Neuron (in vitro differentiated cells): Measurements from ENCODE around the gene ERCC6L.
"Not testable (repeated sequence)": the region's sequence is repeated elsewhere in the genome, so short reads cannot be mapped to it uniquely, and the experiment has no call there.

ENCODE experiments used
- H2AFZ ChIP-seq: one replicate; pipeline ENCODE4 v1.6.1; 2013; ENCODE audit warnings: low read depth, mild to moderate bottlenecking, inconsistent platforms, low read length, moderate library complexity
- H3K27me3 ChIP-seq: one replicate; pipeline ENCODE4 v1.6.1; 2013; ENCODE audit warnings: low read length; ENCODE audit not compliant: insufficient read depth
- H3K36me3 ChIP-seq: one replicate; pipeline ENCODE4 v1.6.1; 2013; ENCODE audit warnings: low read length; ENCODE audit not compliant: insufficient read depth
- H3K4me1 ChIP-seq: one replicate; pipeline ENCODE4 v1.6.1; 2013; ENCODE audit warnings: low read length; ENCODE audit not compliant: insufficient read depth
- H3K4me3 ChIP-seq: 2 replicates; pipeline ENCODE4 v1.5.1; 2013; ENCODE audit warnings: mild to moderate bottlenecking, low read length, moderate library complexity
- H3K9me3 ChIP-seq: one replicate; pipeline ENCODE4 v1.6.1; 2013; ENCODE audit warnings: low read length

ERCC6L gene

DNA sequence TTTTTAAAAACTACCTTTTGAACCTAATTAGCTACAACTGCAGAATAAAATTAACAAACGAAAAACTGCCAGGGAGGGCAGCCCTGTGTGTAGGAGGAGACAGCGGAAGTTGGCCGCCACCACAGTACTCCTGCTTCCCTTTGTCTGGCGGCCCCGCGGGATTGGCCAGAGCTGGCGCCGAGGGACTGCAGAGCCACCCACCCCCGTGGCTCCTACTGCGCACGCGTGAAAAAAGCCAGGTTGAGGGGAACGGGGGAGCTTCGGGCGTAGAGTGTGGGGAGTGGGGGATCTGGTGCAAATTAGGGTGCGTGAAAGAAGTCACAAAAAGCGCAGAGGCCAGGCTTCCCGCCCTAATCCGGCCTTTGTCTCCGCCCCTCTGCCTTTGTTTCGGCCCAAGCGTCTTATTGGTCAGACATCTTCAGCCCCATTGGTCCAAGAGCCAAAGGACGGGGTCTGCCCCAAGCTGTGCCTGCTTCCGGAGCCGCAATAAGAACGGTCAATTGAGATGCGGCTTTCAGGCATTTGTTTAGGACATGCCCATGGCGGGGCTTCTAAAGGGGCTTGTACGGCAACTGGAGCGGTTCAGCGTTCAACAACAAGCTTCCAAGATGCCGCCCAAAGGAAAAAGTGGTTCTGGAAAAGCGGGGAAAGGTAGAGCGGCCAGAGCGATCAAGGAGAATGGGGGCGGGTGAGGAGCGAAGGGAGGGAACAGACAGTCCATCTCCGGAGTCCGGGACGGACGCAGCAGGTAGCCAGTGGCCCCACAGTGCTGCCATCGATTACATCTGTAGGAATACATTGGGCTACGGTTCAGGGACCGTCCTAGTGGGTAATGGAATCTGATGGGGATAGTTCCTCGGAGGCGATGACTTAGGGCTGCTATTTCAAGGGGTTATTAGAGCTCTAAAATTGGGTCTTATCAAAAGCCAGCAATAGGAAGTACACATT lies 57.4 kb downstream of the ERCC6L start, which contains the start of gene PIN4:
Gene PIN4 (plus strand): TSS at position 580 of the 948 bp plus-strand sequence. CDS start 29 bp downstream, at position 609.
- H2AFZ ChIP-seq = no peak within 1 kb of the TSS
- H3K36me3 ChIP-seq = peaks cover 5% of the 10 kb centered on the region
- peaks cover 15% of the 10 kb centered on the region for H3K4me1 ChIP-seq
- no peaks in the 10 kb centered on the region for H3K9me3 ChIP-seq
- H3K4me3 ChIP-seq = peak within 1 kb of the TSS; percentile 77
- H3K27me3 ChIP-seq = no peaks in the 10 kb centered on the region

DNA sequence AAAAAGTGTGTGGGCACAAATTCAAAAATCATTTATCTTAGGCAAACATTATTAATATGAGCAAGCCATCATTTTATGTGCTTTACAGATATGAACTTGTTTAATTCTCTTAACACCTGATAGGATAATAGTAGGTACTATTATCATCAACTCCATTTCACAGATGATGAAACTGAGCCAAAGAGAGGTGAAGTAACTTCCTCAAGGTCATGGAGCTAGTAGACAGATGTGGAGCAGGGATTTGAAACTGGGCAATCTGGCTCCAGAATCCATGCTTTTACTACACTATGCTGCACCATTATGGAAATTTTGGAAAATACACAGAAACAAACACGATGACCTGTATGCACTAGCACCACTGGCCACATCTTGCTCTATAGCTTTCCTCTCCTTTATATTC lies 58.3 kb downstream of the ERCC6L start:
- Histone ChIP-seq H3K36me3 (no peaks in the 10 kb centered on the region), H2AFZ (no peak overlapping the region), H3K4me3 (peak overlapping the region; percentile 77), H3K4me1 (peaks cover 15% of the 10 kb centered on the region), H3K9me3 (no peaks in the 10 kb centered on the region), H3K27me3 (no peaks in the 10 kb centered on the region)

DNA sequence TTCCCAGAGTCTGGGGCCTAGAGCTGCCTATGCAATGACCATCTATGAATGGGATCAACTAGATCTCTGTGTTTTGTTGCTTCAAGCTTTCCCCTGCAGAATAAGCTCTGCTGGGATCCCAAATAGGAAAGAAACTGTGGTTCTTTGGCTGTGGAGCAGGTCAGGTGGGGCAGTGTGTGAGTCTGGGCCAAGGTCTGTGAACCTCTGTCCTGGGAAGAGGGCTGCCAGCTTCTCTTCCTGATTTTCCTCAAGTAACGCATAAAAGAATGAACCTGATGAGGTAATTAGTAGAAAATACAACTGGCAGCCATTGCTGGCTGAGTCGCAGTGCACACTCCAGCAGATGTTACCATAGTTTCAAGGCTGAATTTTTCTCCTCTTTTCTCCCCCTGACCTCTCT lies 61.8 kb downstream of the ERCC6L start:
- Histone ChIP-seq H3K9me3 (no peaks in the 10 kb centered on the region), H3K4me1 (peaks cover 10% of the 10 kb centered on the region), H2AFZ (no peak overlapping the region), H3K27me3 (no peaks in the 10 kb centered on the region), H3K36me3 (no peaks in the 10 kb centered on the region), H3K4me3 (no peak overlapping the region)

DNA sequence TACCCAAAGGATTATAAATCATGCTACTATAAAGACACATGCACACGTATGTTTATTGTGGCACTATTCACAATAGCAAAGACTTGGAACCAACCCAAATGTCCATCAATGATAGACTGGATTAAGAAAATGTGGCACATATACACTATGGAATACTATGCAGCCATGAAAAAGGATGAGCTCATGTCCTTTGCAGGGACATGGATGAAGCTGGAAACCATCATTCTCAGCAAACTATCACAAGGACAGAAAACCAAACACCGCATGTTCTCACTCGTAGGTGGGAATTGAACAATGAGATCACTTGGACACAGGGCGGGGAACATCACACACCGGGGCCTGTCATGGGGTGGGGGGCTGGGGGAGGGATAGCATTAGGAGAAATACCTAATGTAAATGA lies 62.5 kb downstream of the ERCC6L start:
- not testable (repeated sequence) for H3K4me3 ChIP-seq, H3K27me3 ChIP-seq

DNA sequence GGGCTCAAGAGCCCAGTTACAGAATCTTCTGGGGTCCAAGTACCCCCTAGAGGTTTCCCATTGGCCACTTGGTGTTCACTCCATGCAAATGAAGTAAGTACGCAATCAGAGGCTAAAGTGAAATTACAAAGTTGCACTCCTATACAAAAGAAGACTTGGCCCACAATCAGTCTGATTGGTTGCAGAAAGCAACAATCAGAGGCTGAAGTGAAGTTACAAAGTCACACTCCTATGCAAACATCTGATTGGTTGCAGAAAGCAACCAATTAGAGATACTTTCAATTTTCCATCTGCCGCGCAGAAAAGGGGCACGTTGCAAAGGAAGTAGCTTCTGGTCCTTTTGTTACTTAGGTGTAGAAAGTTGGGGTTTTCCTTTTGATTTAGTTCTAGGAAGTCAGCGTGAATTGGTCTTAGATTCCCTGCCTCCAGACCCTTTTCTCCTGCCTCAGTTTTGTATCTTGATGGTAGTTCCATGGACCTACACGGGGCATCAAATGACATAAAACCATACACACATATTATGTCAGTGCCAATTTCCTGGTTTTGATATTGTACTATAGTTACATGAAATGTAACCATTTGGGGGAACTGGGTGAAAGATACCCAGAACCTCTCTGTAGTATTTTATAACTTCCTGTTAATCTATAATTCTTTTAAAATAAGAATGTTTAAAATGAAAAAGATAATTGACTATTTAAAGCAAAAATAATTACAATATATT lies 69.7 kb downstream of the ERCC6L start:
- H3K9me3 ChIP-seq = no peaks in the 10 kb centered on the region

More for the DNA sequence above, 62.5 kb downstream of the ERCC6L start:
- H3K4me1 ChIP-seq = peaks cover 10% of the 10 kb centered on the region
- H3K36me3 ChIP-seq, H3K9me3 ChIP-seq, H2AFZ ChIP-seq: not testable (repeated sequence)

DNA sequence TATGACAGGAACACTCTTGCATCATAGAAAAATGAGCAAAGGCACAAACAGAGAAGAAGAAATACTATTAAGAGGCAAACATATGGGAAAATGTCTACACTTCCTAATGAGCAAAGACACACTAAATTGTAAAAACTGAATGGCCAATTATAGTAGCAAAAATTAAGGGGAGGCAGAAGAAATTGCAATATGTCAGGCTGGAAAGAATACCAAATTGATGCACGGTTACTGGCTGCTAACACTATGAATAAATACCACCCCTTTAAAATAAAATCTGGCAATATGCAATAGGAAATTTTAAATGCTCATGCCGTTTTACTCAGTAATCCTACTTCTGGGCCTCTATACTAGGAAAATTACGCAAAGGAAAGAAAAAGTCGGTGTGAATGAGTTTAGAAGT lies 73.3 kb downstream of the ERCC6L start:
- Histone ChIP-seq H3K9me3 (no peaks in the 10 kb centered on the region), H2AFZ (no peak overlapping the region), H3K4me1 (no peaks in the 10 kb centered on the region)

More for the DNA sequence above, 69.7 kb downstream of the ERCC6L start:
- Histone ChIP-seq H3K4me1 (no peaks in the 10 kb centered on the region), H3K4me3 (no peak overlapping the region), H3K36me3 (no peaks in the 10 kb centered on the region), H2AFZ (no peak overlapping the region), H3K27me3 (no peaks in the 10 kb centered on the region)

DNA sequence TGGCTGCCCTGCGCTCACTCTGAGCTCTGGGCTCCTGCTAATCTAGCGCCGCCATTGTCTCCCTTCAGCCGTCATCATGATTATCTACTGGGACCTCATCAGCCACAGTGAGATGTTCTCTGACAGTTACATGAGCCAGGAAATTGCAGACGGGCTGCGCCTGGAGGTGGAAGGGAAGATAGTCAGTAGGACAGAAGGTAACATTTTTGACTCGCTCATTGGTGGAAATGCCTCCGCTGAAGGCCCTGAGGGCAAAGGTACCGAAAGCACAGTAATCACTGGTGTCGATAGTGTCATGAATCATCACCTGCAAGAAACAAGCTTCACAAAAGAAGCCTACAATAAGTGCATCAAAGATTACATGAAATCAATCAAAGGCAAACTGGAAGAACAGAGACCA lies 79.1 kb downstream of the ERCC6L start:
- H3K36me3 ChIP-seq = no peaks in the 10 kb centered on the region

More for the DNA sequence above, 73.3 kb downstream of the ERCC6L start:
- Histone ChIP-seq H3K27me3 (no peaks in the 10 kb centered on the region), H3K4me3 (no peak overlapping the region), H3K36me3 (no peaks in the 10 kb centered on the region)

DNA sequence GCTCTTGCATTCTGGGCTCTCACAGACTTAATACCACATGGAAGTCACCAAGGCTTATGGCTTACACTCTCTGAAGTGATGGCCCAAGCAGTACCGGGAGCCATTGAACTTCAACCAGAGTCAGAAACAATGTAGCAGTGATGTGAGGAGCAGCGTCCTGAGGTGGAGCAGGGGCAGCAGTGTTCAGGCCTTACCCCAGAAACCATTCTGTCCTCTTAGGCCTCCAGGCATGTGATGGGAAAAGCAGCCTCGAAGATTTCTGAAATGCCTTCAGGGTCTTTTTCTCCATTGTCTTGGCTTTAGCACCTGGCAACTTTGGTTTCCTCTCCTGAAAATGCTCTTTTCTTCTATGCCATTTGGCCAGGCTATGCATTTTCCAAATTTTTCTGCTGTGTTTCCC lies 80.1 kb downstream of the ERCC6L start:
- no peaks in the 10 kb centered on the region for H3K27me3 ChIP-seq
- H3K9me3 ChIP-seq = peaks cover 15% of the 10 kb centered on the region
- no peak overlapping the region for H3K4me3 ChIP-seq
- no peak overlapping the region for H2AFZ ChIP-seq
- H3K4me1 ChIP-seq = no peaks in the 10 kb centered on the region
- H3K36me3 ChIP-seq = no peaks in the 10 kb centered on the region

More for the DNA sequence above, 79.1 kb downstream of the ERCC6L start:
- no peaks in the 10 kb centered on the region for H3K27me3 ChIP-seq
- H3K4me1 ChIP-seq = no peaks in the 10 kb centered on the region
- H3K4me3 ChIP-seq = no peak overlapping the region
- no peak overlapping the region for H2AFZ ChIP-seq
- H3K9me3 ChIP-seq = peaks cover 15% of the 10 kb centered on the region
